Mammary epithelial cell (primary cell): ENCODE results near the gene ERC1.

Experiments
- EZH2 ChIP-seq: IDR thresholded peaks from 2 replicates; pipeline ENCODE4 v1.6.1; 2012; ENCODE audit warnings: low read length, inconsistent platforms, borderline replicate concordance
- TF ChIP-seq, protein P1 (sequence below), 2 donors: IDR thresholded peaks in 1 of 2; conservative IDR thresholded peaks in 1 of 2; 2 replicates each; pipeline ENCODE4 v1.5.1; 2011 to 2012; ENCODE audit warnings: inconsistent platforms in 2 of 2, low read length in 2 of 2, mild to moderate bottlenecking in 2 of 2, control low read depth in 1 of 2, low read depth in 1 of 2; ENCODE audit not compliant: insufficient read depth in 1 of 2; ENCODE audit errors: extremely low read depth in 1 of 2

DNA sequence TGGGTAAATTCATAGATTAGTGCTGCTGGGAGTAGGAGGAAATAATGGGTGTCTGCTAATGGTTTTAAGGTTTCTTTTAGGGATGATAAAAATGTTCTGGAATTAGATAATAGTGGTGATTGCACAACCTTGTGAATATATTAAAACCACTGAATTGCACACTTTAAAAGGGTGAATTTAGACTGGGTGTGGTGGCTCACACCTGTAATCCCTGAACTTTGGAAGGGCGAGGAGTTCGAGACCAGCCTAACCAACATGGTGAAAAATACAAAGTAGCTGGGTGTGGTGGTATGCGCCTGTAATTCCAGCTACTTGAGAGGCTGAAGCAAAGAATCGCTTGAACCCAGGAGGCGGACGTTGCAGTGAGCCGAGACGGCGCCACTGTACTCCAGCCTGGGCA is 42.8 kb upstream of the ERC1 start:
- TF ChIP-seq, protein P1, sequence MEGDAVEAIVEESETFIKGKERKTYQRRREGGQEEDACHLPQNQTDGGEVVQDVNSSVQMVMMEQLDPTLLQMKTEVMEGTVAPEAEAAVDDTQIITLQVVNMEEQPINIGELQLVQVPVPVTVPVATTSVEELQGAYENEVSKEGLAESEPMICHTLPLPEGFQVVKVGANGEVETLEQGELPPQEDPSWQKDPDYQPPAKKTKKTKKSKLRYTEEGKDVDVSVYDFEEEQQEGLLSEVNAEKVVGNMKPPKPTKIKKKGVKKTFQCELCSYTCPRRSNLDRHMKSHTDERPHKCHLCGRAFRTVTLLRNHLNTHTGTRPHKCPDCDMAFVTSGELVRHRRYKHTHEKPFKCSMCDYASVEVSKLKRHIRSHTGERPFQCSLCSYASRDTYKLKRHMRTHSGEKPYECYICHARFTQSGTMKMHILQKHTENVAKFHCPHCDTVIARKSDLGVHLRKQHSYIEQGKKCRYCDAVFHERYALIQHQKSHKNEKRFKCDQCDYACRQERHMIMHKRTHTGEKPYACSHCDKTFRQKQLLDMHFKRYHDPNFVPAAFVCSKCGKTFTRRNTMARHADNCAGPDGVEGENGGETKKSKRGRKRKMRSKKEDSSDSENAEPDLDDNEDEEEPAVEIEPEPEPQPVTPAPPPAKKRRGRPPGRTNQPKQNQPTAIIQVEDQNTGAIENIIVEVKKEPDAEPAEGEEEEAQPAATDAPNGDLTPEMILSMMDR (conservative IDR thresholded peaks at IDR 0.05 in 1 of 2, IDR thresholded peaks at IDR 0.05 in 1 of 2; ENCODE audit: extremely low read depth in 1 of 2, insufficient read depth in 1 of 2, low read depth in 1 of 2, low read length in 2 of 2) = no peak
- no peak for TF ChIP-seq EZH2
